SKM-1 treated with dmso at 0.1 percent for 144 hours (cell line): ENCODE measurements around the gene PLOD2.
A peak's percentile ranks its signal among the peaks of the same experiment; 100 is the strongest.

Source experiments
- DNase-seq: peaks from one replicate; lab custom pipeline; 2025; ENCODE audit not compliant: unreplicated experiment; lab: John Stamatoyannopoulos, UW

PLOD2 gene

GRCh38 chr3:146101538-146101937, 59.4 kb downstream of the PLOD2 start:
- no peak for DNase-seq

GRCh38 chr3:146100825-146101444, 60.0 kb downstream of the PLOD2 start:
- DNase-seq: peak; percentile 18

GRCh38 chr3:146100180-146100579, 60.8 kb downstream of the PLOD2 start:
- DNase-seq: no peak

GRCh38 chr3:146099316-146099715, 61.7 kb downstream of the PLOD2 start:
- DNase-seq: no peak

- no peak for DNase-seq
Measured at GRCh38 chr3:146093896-146094295, 67.1 kb downstream of the PLOD2 start.

- DNase-seq: no peak
Measured at GRCh38 chr3:146092230-146092629, 68.8 kb downstream of the PLOD2 start.

GRCh38 chr3:146091397-146091796, 69.6 kb downstream of the PLOD2 start:
- DNase-seq: no peak

- no peak for DNase-seq
Measured at GRCh38 chr3:146090521-146090920, 70.5 kb downstream of the PLOD2 start.

GRCh38 chr3:146088840-146089239, 72.1 kb downstream of the PLOD2 start:
- no peak for DNase-seq

GRCh38 chr3:146087116-146087515, 73.9 kb downstream of the PLOD2 start:
- DNase-seq: no peak

- DNase-seq: no peak
Measured at GRCh38 chr3:146086211-146086610, 74.8 kb downstream of the PLOD2 start.

GRCh38 chr3:146085678-146086077, 75.3 kb downstream of the PLOD2 start:
- no peak for DNase-seq

- DNase-seq: no peak
Measured at GRCh38 chr3:146080578-146080977, 80.4 kb downstream of the PLOD2 start.

- DNase-seq: no peak
Measured at GRCh38 chr3:146078031-146078430, 83.0 kb downstream of the PLOD2 start.

GRCh38 chr3:146077181-146077580, 83.8 kb downstream of the PLOD2 start:
- no peak for DNase-seq

GRCh38 chr3:146072824-146073223, 88.2 kb downstream of the PLOD2 start:
- DNase-seq: no peak

- DNase-seq: no peak
Measured at GRCh38 chr3:146072061-146072460, 88.9 kb downstream of the PLOD2 start.

- peak; percentile 17 for DNase-seq
Measured at GRCh38 chr3:146071632-146072031, 89.4 kb downstream of the PLOD2 start.

GRCh38 chr3:146067048-146067447, 93.9 kb downstream of the PLOD2 start:
- DNase-seq: no peak

GRCh38 chr3:146065573-146066006, 95.4 kb downstream of the PLOD2 start:
- peak; percentile 21 for DNase-seq

GRCh38 chr3:146058241-146058640, 102.7 kb downstream of the PLOD2 start:
- DNase-seq: no peak

- no peak for DNase-seq
Measured at GRCh38 chr3:146052791-146053310, 108.1 kb downstream of the PLOD2 start.
